Middle frontal gyrus (tissue), 1 donor: Measurements from ENCODE around the gene VSTM2A.
"Not testable (repeated sequence)": the region's sequence is repeated elsewhere in the genome, so short reads cannot be mapped to it uniquely, and the experiment has no call there.

Experiments used
- DNase-seq: peaks from one replicate; pipeline ENCODE4 v3.0.0-alpha.2; 2015; ENCODE audit warnings: low spot score; ENCODE audit errors: extremely low spot score

VSTM2A gene

DNA sequence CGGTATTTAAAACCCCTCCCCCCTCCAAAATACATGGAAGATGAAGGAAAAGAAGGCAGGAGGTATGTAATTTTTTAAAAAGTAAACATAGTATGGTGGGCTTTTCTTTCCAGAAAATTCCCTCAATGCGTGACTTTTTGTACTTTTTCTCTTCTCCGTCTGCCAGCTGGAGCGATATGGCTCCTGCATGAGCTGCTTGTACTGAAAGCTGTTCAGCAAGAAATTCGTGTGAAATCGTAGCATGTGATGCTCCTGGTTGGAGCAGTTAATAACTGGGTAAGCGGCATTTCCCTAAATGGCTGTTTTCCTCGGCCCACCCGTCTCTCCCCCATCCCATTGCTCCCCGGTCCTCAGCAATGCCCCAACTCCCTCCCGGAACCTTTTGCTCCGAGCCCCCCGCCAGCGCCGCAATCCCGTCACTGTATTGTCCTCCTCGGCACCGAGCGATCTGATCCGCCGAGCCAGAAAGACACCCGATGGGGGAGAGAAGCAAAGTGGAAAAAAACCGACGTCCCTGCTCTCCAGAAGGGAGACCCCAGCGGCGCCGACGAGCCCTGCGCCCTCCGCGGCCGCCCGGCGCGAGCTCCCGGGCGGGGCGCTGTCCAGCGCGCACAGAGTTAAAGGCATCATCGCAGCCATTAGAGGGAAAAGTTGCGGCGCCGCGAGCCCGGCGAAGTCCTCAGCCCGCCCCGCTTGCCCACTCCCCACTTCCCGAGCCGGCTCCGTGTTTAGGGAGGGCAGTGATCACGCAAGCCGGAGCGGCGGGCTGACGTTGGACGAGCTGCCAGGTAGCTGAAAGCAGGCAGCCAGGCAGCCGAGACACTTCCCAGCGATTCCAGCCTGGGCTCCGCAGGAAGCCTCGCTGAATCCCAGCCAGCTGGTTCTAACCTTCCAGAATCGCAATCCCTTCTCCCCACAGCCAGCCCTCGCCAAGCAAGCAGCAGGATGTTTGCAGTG, at the start of gene VSTM2A:
Gene VSTM2A (plus strand): TSS at position 707 of the 957 bp plus-strand sequence. CDS start 356 bp downstream, outside the sequence.
- DNase-seq: peak; percentile 33

- DNase-seq: not testable (repeated sequence)
These were observed 37.6 kb upstream of the VSTM2A start for GRCh38 chr7:54504531-54504930.

GRCh38 chr7:54529568-54529967, 12.6 kb upstream of the VSTM2A start:
- no peak for DNase-seq

GRCh38 chr7:54538122-54538521, 4.1 kb upstream of the VSTM2A start:
- no peak for DNase-seq

DNA sequence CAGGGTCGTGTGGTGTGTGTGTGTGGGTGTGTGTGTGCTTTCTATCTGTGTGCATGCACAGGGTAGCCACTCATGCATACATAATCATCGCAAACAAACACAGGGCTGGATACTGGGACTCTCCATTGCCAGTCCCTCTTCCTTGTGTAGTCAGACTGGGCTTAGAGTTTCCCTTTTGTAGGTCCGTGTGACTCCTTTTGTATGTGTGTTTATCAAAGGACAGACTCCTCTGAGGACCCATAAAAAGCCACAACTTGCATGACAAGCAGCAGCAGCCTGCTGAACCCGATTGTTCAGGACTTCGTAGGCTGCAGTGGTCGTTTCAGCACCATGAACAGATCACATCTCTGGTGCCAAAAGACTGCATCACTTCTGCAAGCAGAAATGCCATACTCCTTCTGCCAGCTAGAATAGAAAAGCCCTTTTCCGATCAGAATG, 895 bp downstream of the VSTM2A start:
- DNase-seq: no peak

- no peak for DNase-seq
These were observed 2.0 kb downstream of the VSTM2A start for GRCh38 chr7:54544149-54544526.

GRCh38 chr7:54544527-54545240, 2.5 kb downstream of the VSTM2A start:
- DNase-seq: no peak

- DNase-seq: no peak
These were observed 3.0 kb downstream of the VSTM2A start for GRCh38 chr7:54545241-54545563.

DNA sequence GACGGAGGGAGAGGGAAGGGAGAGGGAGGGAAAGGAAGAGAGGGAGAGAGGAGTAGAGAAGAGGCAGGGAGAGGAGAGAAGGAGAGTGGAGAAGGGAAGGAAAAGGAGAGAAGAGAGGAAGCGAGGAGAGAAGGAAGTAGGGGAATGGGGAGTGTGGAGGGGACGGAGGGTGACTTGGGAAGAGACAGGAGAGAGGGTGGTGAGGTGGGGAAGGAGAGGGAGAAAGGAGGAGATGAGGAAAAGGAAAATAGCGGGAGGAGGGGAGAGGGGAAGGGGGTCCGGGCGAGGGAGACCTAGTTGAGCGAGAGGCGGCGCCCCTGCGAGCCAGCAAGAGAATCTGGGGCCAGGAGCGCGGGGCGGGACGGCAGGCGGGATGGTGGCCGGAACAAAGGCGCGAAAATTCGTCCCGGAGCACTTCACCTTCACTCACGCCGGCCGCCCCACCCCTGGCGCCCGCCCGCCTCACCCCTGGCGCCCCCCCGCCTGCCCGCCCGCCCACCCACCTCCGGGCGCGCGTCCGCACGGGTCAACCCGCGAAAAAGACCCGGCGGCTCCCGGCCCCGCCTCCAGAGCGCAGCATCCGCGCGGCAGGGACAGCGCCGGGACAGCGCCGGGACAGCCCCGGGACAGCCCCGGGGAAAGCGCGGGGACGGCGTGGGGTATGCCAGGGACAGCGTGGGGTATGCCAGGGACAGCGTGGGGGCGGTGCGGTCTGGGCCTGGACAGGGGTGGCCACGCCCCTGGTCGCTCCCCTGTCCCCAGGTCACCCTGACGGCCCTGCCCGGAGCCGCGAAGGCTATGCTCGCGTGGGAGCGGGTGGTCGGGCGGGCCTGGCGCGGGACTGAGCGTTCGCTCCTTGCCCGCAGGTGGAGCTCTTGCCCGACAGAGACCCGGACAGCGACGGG, 4.2 kb downstream of the VSTM2A start:
- no peak for DNase-seq

DNA sequence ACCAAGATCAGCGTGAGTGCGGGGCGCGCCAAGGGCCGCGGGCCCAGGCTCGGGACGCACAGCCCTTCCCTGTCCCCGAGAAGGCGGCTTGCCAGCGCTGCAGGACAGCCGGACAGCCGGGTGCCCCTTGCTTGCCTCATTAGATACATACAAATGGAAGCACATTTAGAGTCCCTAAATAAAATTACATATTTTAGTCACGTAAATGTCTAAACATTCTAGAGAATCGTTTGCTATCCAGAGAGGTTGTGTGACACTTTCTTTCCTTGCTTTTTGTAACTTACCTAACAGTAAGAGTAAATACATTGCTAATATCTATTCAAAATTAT, 4.8 kb downstream of the VSTM2A start:
- no peak for DNase-seq

DNA sequence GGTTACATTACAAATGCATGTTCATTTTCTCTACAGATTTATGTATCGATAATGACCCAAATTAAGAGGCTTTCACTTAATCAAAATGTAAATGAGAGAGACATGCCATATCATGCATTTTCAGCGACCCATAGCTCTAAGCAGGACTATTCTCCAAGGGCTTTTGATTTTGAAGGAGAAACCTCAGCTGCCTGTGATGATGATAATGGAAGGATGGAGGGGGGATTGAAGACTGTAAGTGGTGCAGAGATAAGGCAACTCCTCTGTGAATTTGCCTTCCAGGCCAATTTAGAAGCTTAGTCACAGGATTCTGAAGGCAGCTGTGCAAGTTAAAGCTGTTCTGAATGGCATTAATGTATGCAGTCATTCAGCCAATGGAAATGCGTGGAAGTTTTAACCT, 8.3 kb downstream of the VSTM2A start:
- no peak for DNase-seq

DNA sequence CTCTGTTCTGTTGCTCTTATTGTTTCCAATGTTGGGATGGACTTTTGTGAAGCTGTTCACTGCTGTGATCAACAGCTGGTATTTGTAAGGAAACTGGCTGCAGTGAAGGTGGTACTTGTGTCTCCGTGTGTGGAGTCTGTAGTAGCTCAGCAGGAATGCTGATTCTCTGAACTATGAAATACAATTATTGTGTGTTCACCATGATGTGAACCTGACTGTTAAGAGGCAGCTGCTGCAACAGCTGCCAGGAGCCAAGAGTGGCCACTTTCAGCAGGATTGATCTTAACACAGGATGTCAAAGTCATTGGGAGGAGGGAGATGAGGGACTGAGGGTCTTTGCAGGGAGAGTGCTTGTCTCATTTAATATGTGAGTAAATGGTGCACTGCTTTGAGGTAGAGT, 13.9 kb downstream of the VSTM2A start:
- no peak for DNase-seq

- no peak for DNase-seq
These were observed 17.2 kb downstream of the VSTM2A start for GRCh38 chr7:54559401-54559800.

DNA sequence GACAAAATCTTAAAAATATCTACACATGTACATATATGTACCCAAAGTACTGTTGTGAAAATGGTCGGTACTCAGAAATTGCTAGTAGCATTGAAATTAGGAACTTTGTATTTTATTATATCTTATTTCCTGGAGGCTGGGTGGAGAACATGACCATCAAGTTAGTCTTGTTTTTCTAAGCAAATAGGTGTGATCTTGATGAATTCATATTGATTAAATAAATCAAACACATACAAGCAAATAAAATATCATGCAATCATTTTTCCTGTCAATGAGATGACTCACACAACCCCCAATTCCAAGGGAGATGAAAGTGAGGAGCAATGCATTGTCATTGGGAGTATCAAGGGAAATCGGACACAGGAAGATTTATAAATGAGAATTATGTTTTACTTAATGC, 18.0 kb downstream of the VSTM2A start:
- DNase-seq: no peak

DNA sequence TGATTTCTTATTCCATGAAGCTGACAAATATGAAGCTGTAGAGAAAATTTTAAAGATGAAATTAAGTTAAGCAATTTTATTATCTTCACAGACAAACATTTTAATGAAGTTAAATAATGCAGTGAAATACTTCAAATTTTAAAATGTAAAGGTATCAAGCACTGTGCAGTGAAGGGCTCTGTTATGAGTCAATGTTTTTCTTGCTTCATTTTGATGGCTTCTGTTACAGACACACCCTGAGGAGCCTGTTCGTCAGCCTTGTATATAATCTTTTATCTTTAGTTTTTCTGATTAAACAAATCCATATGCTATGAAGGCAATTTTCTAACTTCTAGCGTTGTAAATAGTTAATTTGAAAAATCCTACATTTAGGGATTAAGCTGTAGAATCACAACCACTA, 18.5 kb downstream of the VSTM2A start:
- no peak for DNase-seq

- no peak for DNase-seq
These were observed 21.2 kb downstream of the VSTM2A start for GRCh38 chr7:54563329-54563916.

- DNase-seq: no peak
These were observed 23.3 kb downstream of the VSTM2A start for GRCh38 chr7:54565432-54565831.

GRCh38 chr7:54581511-54581910, 39.3 kb downstream of the VSTM2A start:
- no peak for DNase-seq

DNA sequence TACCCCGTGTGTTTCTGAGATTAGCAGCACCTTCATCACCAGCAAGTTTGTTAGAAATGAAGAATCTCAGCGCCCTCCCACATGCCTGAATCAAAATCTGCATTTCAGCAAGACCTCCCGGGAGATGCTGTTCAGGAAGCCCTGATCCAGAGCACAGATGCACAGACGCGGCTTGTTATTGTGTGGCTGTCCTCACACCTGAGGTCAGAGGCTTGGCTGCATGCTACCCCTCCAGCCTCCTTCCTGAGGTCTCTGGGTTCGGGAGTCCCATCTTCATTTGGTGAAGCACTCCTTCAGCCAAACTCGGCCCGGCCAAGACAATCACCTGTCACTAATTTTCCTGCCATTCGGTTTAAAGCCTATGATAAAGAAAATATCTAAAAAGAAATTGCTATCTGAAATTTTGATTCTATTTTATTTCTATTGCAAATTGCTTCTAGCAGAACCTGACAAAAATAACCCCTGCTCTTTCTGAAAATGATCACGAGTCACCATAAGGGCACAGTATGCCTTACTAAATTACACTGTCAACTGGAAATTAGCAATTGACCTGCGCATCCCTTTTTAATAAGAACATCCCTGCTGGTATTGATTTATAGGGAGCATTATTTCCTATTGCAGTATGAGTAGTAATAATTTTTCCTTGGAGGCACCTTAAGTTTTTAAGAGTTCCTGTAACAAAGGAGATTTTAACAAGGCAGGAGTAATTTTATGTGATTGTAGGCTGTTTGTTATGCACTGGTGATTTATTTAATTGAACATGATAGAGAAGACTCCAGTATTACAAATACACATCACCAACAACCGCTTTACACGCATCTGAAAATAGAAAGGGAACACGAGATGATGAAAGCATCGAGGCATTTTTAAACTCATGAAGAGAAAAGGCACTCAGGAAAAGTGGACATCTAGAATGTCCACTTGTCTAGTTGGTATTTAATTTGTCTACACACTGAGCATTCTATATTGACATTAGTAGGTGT, 49.5 kb downstream of the VSTM2A start:
- DNase-seq: no peak

DNA sequence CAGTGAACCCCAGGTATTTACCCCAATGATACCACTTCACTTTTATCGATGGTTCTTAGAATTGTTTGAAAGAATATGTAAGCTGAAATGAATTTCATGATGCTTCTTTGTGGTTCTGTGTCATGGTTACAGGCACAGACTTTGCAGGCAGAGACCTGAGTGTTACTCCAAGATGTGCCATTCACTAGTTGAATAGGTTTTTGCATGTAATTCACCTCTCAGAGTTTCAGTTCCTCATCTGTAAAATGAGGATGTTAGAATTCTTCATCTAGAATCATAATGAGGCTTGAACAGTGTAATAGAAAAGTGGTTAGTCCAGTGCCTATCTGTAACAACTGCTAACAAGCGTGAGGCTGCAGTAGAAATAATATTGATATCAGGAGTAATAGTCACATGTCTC, 54.6 kb downstream of the VSTM2A start:
- DNase-seq: no peak
